HG03520 (cell line): Measurements from ENCODE around the gene IFNG-AS1.

Experiments used
- ATAC-seq: cut with Tn5 transposase; IDR thresholded peaks from one replicate; pipeline ENCODE4 v1.9.1; 2021; ENCODE audit warnings: mild to moderate bottlenecking, moderate library complexity; ENCODE audit not compliant: unreplicated experiment

The IFNG-AS1 gene

GRCh38 chr12:67989184-67989920, at the start of gene IFNG-AS1:
Gene IFNG-AS1 (plus strand): TSS chr12:67989447.
- ATAC-seq, result no peak

DNA sequence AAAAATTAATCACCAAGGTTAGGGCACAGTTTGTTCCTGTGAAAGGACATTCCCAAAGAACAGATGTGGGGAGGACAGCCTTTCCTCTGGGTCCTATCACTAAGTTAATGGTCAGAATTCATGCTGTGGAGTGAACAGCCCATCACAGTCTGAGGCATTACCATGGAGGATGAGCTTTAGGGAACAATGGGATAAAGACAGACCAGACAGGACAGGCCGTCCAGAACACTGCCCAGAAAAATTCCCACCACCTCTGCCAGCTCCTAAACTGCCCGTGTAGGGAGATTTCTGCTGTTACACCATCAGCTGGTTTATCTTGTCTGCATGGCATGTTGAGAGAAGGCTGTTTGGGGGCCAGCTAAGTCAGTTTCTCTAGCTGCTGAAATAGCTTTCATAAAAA, 49.6 kb upstream of the IFNG-AS1 start:
- no peak for ATAC-seq

DNA sequence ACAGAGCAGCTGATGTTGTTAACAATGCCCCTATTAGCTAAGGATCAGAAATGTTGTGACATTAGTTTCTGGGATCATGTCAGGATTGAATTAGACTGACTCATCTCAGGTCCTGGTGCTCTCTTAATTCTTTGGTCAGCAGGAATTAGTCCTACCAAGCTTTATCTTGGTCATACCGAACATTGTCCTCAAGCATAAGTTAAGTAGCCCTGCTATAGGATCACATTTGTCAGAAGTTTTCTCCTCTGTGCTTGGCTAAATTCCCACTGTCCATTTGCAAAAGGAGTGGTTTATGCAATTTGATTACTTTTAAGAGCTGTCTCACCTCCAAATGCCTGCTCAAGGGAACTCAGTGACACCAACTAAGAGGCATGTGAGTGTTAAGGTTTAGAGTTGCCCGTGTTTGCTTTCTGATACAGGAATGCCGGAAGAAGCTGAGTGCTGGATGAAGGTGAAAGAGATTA, 48.4 kb upstream of the IFNG-AS1 start:
- no peak for ATAC-seq

DNA sequence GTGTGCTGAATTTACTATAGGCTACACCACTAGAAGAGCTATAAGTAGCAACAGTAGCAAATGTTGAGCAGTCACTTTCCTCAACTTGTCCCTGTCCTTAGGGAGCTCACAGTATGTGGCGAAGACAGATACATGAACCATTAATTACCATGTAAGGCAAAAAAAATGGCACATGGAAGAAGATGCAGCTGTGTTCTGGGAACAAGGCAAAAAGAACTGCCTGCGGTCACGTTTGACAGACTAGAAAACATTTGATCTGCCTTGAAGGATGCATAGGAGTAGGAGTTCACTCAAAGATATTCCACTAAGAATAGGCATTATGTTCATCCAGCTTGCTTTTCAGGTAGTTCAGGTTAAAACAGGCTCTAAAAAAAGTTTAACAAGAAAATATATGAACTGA, 46.5 kb upstream of the IFNG-AS1 start:
- ATAC-seq, result no peak

- ATAC-seq, result no peak
Observed at GRCh38 chr12:67943141-67943892, 45.9 kb upstream of the IFNG-AS1 start.

- ATAC-seq, result no peak
Observed at GRCh38 chr12:67944093-67944492, 45.2 kb upstream of the IFNG-AS1 start.

GRCh38 chr12:67952787-67953186, 36.5 kb upstream of the IFNG-AS1 start:
- no peak for ATAC-seq

DNA sequence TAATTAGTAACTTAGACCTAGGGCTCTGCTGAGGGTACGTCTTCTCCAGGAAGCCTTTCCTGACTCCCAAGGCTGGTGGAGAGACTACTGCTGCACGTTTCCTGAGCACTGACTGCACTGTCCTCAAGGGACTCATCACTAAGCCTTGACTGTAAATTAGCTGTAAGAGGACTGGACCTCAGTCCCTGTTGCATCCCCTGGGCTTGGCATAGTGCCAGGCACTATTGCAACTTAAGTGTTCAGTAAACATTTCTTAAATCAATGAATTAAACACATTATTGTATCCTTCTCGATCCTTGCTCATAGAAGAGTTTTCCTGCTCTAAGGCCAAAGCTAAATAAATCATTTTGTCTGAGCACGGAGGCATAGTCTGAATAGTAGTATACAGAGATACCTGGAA, 31.9 kb upstream of the IFNG-AS1 start:
- no peak for ATAC-seq

DNA sequence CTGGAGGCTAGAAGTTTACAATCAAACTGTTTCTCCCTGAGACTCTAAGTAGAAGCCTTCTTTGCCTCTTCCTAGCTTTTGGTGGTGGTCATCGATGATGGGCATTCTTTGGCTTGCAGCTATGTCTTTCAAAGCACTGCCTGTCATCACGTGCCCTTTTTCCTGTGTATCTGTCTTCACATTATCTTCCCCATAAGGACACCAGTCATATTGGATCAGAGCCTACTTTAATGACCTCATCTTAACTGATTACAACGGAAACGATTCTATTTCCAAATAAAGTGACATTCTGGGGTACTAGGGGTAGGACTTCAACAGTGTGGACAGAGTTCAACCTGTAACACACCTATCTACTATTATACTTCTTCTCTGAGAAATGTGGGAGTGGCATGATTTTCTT, 31.1 kb upstream of the IFNG-AS1 start:
- ATAC-seq, result no peak

- ATAC-seq, result no peak
Observed at GRCh38 chr12:67964456-67964855, 24.8 kb upstream of the IFNG-AS1 start.

DNA sequence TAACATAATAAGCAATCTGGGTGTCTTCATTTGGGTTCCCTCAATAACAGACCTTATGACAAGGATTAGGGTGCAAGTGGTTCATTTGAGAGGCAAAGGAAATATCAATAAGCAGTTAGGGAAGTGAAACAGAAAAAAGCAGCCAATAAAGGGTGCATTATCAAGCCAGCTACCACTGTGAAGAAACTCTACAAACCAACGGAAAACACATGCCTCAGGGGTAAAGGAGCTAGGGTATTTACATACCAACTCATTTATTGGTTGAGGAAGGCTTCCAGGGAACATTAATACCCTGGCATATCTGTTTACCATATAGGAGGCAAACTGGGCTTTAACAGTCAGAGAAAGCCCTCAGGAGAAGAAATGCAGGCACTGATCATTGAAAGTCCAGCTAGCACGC, 22.7 kb upstream of the IFNG-AS1 start:
- no peak for ATAC-seq

- no peak for ATAC-seq
Observed at GRCh38 chr12:67968321-67968720, 20.9 kb upstream of the IFNG-AS1 start.

GRCh38 chr12:67968725-67969124, 20.5 kb upstream of the IFNG-AS1 start:
- no peak for ATAC-seq

DNA sequence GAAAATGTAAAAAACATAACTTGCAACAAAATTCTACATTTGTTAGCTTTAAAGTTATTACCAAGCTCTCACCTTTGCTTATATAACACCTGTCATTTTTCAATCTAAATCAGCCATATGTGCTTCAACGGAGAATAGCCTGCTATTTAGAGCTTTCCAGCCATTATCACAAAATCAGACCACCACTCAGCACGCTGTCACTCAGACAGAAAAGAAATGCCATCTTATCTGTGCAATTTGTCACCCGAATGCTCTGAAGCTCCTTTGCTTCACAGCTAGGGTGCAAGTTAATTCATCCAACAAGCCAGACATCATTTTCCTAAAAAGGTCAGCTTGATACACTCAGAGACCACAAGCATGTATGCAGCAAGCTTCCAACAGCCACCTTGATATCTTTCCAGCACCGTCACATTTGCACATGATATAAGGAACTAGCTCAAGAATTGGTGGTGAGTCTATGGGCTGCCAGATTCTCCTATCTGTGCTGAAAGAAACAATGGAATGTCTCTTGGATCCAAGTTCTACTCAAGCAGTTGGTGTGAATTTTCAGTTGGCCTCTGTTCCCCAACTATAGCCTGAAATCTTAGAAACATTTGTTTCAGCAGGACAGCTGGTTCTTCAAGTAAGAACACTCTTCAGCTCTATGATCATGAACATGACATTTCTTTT, 20.0 kb upstream of the IFNG-AS1 start:
- no peak for ATAC-seq

- no peak for ATAC-seq
Observed at GRCh38 chr12:67977668-67978067, 11.6 kb upstream of the IFNG-AS1 start.

DNA sequence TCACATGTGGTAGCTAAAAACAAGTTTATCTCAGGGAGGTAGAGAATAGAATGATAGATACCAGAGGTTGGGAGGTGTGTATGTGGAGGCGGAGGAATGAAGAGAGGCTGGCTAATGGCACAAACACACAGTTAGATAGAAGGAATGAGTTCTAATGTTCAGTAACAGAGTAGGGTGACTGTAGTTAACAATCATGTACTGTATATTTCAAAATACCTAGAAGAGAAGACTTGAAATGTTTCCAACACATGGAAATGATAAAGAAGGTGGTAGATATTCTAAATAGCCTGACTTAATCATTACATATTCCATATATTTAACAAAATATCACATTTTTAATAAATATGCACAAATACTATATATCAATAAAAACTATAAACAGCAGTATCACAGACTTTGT, 8.9 kb upstream of the IFNG-AS1 start:
- ATAC-seq, result no peak

GRCh38 chr12:67981287-67982162, 7.7 kb upstream of the IFNG-AS1 start:
- ATAC-seq, result no peak

GRCh38 chr12:67982164-67982563, 7.1 kb upstream of the IFNG-AS1 start:
- no peak for ATAC-seq

GRCh38 chr12:67986632-67987031, 2.6 kb upstream of the IFNG-AS1 start:
- ATAC-seq, result no peak

DNA sequence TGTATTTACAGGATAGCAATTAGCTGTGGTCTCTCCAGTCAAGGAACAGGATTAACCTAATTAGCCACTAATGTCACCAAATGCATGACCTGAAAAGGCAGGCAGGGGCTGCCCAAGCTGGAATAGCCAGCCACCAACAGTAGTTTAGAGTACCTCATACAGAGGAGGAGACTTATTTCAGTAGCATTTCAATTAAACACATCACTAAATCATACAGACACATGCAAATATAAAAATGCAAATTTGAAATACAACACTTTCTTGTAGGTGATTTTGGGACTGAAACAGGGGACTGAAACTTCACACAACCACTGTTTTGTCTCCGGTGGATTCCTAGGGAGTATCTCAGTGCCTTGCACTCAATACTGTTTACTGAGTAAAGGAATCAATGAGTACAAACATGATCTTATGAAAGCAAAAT, 636 bp upstream of the IFNG-AS1 start:
- ATAC-seq, result peak; percentile 65

- peak; percentile 67 for ATAC-seq
Observed at GRCh38 chr12:67991158-67991557, 1.9 kb downstream of the IFNG-AS1 start.
